Nephron (organoid): Measurements from ENCODE around the gene DLK2.

ENCODE experiments used
- H3K27ac Mint-ChIP-seq, 3 experiments: 2 replicates each; pipeline ENCODE4 v1.8.0; 2020; ENCODE audit warnings: mixed read lengths in 3 of 3, mild to moderate bottlenecking in 2 of 3, moderate library complexity in 1 of 3
- H3K27me3 Mint-ChIP-seq: 2 replicates; pipeline ENCODE4 v1.8.0; 2021; ENCODE audit warnings: low read depth, mild to moderate bottlenecking, moderate library complexity, mixed read lengths
- H3K36me3 Mint-ChIP-seq: 2 replicates; pipeline ENCODE4 v1.8.0; 2020; ENCODE audit warnings: low read depth, mixed read lengths
- H3K4me1 Mint-ChIP-seq: 2 replicates; pipeline ENCODE4 v1.8.0; 2020; ENCODE audit warnings: mixed read lengths
- H3K4me3 Mint-ChIP-seq, 3 experiments: 2 replicates each; pipeline ENCODE4 v1.8.0; 2020; ENCODE audit warnings: mild to moderate bottlenecking in 3 of 3, mixed read lengths in 3 of 3, moderate library complexity in 2 of 3
- H3K9me3 Mint-ChIP-seq: 2 replicates; pipeline ENCODE4 v1.8.0; 2020; ENCODE audit warnings: mixed read lengths
- CTCF ChIP-seq, 3 experiments: fragments of 200-600 bp; sonication (generic); IDR thresholded peaks; one replicate each; pipeline ENCODE4 v1.5.0; 2021; ENCODE audit warnings: antibody characterized with exemption in 3 of 3; ENCODE audit not compliant: unreplicated experiment in 3 of 3

The DLK2 gene

GRCh38 chr6:43497689-43498088 is 42.3 kb upstream of the DLK2 start:
- no peak for TF ChIP-seq CTCF (IDR thresholded peaks at IDR 0.05; ENCODE audit: unreplicated experiment in 3 of 3)
- no peak overlapping the region for H3K4me3 Mint-ChIP-seq

GRCh38 chr6:43497129-43497396 is 41.7 kb upstream of the DLK2 start:
- Mint-ChIP-seq H3K27ac (no peak overlapping the region), H3K4me1 (peaks cover 42% of the 10 kb centered on the region), H3K27me3 (no peaks in the 10 kb centered on the region), H3K36me3 (peaks cover 28% of the 10 kb centered on the region), H3K4me3 (no peak overlapping the region), H3K9me3 (no peaks in the 10 kb centered on the region)
- no peak for TF ChIP-seq CTCF (IDR thresholded peaks at IDR 0.05; ENCODE audit: unreplicated experiment in 3 of 3)

More at GRCh38 chr6:43497689-43498088, 42.3 kb upstream of the DLK2 start:
- H3K27ac Mint-ChIP-seq = peak overlapping the region in 1 of 3 experiments; percentile 40
- H3K9me3 Mint-ChIP-seq = no peaks in the 10 kb centered on the region
- no peaks in the 10 kb centered on the region for H3K27me3 Mint-ChIP-seq
- H3K4me1 Mint-ChIP-seq = peaks cover 36% of the 10 kb centered on the region
- H3K36me3 Mint-ChIP-seq = peaks cover 35% of the 10 kb centered on the region

- no peaks in the 10 kb centered on the region for H3K27me3 Mint-ChIP-seq
- no peak overlapping the region for H3K4me3 Mint-ChIP-seq
- no peak overlapping the region for H3K27ac Mint-ChIP-seq
- H3K4me1 Mint-ChIP-seq = peaks cover 46% of the 10 kb centered on the region
- H3K36me3 Mint-ChIP-seq = peaks cover 23% of the 10 kb centered on the region
- H3K9me3 Mint-ChIP-seq = no peaks in the 10 kb centered on the region
- peak; percentile 26 to 51 (median 31) for TF ChIP-seq CTCF (IDR thresholded peaks at IDR 0.05; ENCODE audit: unreplicated experiment in 3 of 3)
Observed at GRCh38 chr6:43496370-43497128, 41.2 kb upstream of the DLK2 start.

GRCh38 chr6:43495409-43495941 is 40.1 kb upstream of the DLK2 start:
- no peak for TF ChIP-seq CTCF (IDR thresholded peaks at IDR 0.05; ENCODE audit: unreplicated experiment in 3 of 3)
- Mint-ChIP-seq H3K4me3 (no peak overlapping the region), H3K9me3 (no peaks in the 10 kb centered on the region), H3K36me3 (peaks cover 15% of the 10 kb centered on the region), H3K4me1 (peaks cover 41% of the 10 kb centered on the region), H3K27ac (peak overlapping the region in 1 of 3 experiments; percentile 56), H3K27me3 (no peaks in the 10 kb centered on the region)

GRCh38 chr6:43494766-43495165 is 39.4 kb upstream of the DLK2 start:
- Mint-ChIP-seq H3K4me3 (no peak overlapping the region), H3K9me3 (no peaks in the 10 kb centered on the region), H3K36me3 (peaks cover 15% of the 10 kb centered on the region), H3K4me1 (peaks cover 44% of the 10 kb centered on the region), H3K27me3 (no peaks in the 10 kb centered on the region), H3K27ac (no peak overlapping the region)
- no peak for TF ChIP-seq CTCF (IDR thresholded peaks at IDR 0.05; ENCODE audit: unreplicated experiment in 3 of 3)

GRCh38 chr6:43494321-43494720 is 39.0 kb upstream of the DLK2 start:
- no peak for TF ChIP-seq CTCF (IDR thresholded peaks at IDR 0.05; ENCODE audit: unreplicated experiment in 3 of 3)
- Mint-ChIP-seq H3K9me3 (no peaks in the 10 kb centered on the region), H3K27ac (no peak overlapping the region), H3K4me1 (peaks cover 41% of the 10 kb centered on the region), H3K36me3 (peaks cover 11% of the 10 kb centered on the region), H3K4me3 (no peak overlapping the region), H3K27me3 (no peaks in the 10 kb centered on the region)
